GM19025 (cell line): Measurements from ENCODE around the gene SIDT2.

Source experiments
- ATAC-seq: cut with Tn5 transposase; IDR thresholded peaks from one replicate; pipeline ENCODE4 v1.9.1; 2021; ENCODE audit warnings: mild to moderate bottlenecking, low read depth, moderate library complexity; ENCODE audit not compliant: unreplicated experiment

SIDT2 gene

GRCh38 chr11:117187799-117188481, 9.4 kb downstream of the SIDT2 start:
- ATAC-seq, result no peak

- ATAC-seq, result no peak
Measured at GRCh38 chr11:117188620-117189081, 10.1 kb downstream of the SIDT2 start.

DNA sequence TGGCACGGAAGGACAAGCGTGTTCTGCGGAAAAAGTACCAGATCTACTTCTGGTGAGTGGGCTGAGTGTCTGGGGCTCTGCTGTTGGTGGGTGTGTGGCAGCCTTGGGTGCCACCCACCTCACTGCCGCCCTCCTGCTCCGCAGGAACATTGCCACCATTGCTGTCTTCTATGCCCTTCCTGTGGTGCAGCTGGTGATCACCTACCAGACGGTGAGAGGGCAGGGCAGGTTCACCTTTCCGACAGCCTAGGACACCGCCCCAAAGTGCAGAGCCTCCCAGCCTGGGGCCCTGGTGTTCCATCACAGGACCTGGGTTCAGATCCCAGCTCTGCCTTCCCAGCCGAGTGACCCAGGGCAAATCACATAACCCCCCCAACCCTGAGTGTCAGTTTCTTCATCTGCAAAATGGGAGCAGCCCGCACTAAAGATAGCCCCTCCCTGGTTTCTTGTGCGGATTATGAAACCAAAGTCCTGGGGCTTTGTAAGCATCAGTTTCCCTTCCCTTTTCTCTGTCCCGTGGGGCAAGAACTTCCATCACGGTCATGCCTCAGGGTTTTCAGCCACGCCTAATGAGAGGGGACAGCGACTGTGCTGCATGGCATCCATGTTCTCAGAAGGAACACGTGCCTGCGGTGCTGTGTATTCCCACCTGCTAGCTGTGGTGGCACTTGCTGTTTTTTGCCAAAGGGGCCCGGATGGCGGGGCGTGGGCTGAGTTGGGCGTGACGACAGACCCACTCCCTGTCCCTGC, 10.8 kb downstream of the SIDT2 start:
- ATAC-seq, result peak; percentile 72

DNA sequence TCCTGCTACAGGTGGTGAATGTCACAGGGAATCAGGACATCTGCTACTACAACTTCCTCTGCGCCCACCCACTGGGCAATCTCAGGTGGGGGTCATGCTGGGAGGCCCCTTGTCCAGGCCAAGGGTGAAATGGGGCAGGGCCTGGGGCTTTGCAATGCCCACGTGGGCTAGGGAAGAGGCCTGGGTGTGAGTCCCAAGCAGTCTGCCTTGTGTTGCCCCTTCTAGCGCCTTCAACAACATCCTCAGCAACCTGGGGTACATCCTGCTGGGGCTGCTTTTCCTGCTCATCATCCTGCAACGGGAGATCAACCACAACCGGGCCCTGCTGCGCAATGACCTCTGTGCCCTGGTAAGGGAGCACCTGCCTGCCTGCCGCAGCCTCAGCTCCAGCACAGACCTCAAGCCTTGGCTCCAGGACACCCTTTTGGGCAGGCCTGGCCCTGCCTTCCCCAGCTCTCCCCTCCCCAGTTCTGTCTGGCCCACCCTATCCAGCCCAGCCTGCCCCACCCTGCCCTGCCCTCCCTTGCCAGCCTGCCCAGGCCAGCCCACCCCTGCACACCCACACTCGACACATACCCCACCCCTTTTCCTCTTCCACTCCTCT, 11.5 kb downstream of the SIDT2 start:
- ATAC-seq, result no peak

- no peak for ATAC-seq
Measured at GRCh38 chr11:117191680-117192400, 13.3 kb downstream of the SIDT2 start.

- ATAC-seq, result no peak
Measured at GRCh38 chr11:117192401-117192875, 13.9 kb downstream of the SIDT2 start.

- no peak for ATAC-seq
Measured at GRCh38 chr11:117193130-117194020, 14.8 kb downstream of the SIDT2 start.

DNA sequence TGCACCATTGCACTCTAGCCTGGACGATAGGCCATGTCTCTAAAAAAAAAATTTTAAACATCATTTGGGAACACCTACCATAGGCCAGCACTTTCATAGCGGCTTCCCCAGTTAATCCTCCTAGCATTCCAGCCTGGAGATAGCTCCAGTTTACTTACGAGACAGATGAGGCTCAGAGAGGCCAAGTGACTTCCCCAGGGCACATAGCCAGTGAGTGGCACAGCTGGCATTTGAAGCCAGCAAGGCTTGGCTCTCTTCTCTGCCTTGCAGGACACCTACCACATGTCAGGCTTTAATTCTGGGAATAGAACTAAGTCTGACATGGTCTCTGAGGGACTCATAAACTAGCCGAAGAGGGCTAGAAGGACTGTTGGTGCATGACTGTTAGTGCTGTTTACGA, 15.7 kb downstream of the SIDT2 start:
- no peak for ATAC-seq

DNA sequence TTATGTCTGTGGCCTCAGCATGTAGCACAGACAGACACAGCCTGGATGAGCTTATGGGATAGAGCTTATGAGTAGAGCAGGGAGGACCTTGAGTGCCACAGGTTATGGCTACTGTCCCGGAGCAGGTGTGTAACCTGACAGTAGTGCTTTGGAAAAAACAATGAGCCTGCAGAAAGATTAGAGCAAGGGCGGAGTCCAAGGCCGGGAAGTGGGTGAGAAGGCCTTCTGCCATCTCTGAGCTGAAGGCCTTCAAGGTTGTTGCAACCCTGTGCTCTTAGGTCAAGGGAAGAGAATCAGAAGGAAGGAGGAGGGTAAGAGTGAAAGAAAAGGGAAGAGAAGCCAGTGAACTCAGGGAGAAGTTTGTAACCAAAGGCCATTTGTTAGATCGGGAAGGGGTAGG, 16.7 kb downstream of the SIDT2 start:
- no peak for ATAC-seq

- no peak for ATAC-seq
Measured at GRCh38 chr11:117195761-117196160, 17.2 kb downstream of the SIDT2 start.

DNA sequence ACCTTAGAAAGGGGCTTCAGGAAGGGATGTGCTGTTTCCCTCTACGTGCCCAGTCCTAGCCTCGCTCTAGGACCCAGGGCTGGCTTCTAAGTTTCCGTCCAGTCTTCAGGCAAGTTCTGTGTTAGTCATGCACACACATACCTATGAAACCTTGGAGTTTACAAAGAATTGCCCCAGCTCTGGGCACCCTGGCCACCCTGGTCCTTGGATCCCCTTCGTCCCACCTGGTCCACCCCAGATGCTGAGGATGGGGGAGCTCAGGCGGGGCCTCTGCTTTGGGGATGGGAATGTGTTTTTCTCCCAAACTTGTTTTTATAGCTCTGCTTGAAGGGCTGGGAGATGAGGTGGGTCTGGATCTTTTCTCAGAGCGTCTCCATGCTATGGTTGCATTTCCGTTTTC, 18.5 kb downstream of the SIDT2 start:
- ATAC-seq, result no peak

DNA sequence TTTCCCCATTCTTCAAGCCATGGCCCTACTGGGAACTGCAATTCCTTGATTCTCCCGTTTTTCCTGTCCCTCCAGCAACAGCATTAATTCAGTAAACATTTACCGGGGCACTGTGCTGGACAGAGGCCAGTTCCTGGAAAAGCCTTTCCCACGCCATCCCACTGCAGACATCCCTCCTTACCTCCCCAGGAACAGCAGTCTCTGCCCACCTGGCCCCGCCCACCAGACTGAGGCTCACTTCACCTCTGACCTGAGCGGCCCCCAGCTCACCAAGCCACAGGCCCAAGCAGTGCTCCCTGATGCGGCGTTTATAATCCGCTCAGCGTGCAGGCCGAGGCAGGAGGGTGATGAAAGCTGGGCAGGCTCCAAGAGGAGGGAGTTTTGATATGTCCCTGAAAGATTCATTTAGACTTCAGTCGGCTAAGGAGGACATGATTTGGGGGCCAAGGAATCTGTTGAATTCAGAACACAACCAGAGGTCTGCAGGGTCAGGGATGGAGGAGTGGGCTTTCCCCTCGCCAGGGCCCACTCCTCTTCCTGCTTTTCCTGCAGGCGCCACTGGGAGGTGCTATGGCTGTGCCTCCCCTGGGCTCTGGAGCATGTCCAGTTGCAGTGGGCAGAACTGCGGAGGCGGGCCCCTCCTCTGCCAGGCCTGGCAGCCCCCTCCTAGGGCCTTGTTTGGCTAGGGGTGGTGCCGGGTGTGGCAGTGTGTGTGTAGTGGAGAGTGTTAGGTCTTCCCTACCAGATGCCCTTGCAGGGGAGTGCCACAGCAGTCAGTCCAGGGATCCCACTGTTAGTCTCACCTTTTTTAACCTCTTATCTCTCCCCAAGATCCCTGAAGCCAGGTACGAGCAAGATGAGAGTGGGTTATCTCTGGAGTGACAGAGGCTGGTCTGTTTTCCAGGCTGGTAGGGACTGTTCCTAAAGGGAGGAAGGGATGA, 19.2 kb downstream of the SIDT2 start:
- ATAC-seq, result no peak

GRCh38 chr11:117198613-117199012, 20.1 kb downstream of the SIDT2 start:
- no peak for ATAC-seq

DNA sequence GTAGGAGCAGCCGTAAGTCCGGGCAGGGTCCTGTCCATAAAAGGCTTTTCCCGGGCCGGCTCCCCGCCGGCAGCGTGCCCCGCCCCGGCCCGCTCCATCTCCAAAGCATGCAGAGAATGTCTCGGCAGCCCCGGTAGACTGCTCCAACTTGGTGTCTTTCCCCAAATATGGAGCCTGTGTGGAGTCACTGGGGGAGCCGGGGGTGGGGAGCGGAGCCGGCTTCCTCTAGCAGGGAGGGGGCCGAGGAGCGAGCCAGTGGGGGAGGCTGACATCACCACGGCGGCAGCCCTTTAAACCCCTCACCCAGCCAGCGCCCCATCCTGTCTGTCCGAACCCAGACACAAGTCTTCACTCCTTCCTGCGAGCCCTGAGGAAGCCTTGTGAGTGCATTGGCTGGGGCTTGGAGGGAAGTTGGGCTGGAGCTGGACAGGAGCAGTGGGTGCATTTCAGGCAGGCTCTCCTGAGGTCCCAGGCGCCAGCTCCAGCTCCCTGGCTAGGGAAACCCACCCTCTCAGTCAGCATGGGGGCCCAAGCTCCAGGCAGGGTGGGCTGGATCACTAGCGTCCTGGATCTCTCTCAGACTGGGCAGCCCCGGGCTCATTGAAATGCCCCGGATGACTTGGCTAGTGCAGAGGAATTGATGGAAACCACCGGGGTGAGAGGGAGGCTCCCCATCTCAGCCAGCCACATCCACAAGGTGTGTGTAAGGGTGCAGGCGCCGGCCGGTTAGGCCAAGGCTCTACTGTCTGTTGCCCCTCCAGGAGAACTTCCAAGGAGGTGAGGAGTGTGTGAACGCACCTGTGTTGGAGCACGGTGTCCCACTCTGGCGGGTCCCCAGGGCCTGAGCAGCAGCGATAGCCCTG, 20.7 kb downstream of the SIDT2 start, which contains the start of gene TAGLN:
TAGLN (plus strand) TSS at position 318 of the 863 bp plus-strand sequence. CDS start 3,644 bp downstream, outside the sequence.
- no peak for ATAC-seq

GRCh38 chr11:117199916-117200812, 21.6 kb downstream of the SIDT2 start:
- ATAC-seq, result no peak

GRCh38 chr11:117200813-117201657, 22.5 kb downstream of the SIDT2 start:
- no peak for ATAC-seq
